ENCODE results near the gene INTS2.
"Not testable (repeated sequence)": the region's sequence is repeated elsewhere in the genome, so short reads cannot be mapped to it uniquely, and the experiment has no call there.

Gene INTS2

DNA sequence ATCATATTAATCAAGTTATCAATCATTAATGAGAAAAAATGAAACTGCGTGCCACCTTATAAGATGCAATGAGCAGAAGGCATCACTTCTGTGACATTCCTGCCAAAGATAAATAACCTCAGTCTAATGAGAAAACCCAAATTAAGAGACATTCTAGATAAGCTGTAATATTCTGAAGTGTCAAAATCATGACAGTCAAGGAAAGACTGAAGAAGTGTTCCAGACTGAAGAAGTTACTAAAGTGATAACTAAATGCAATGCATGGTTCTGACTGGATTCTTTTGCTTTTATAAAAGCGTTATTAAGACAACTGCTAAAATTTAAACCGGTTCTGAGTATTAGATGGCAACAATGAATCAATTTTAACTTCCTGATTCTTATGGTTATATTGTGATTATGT, 95.3 kb downstream of the INTS2 start (continued):
- TF ChIP-seq, protein P1, sequence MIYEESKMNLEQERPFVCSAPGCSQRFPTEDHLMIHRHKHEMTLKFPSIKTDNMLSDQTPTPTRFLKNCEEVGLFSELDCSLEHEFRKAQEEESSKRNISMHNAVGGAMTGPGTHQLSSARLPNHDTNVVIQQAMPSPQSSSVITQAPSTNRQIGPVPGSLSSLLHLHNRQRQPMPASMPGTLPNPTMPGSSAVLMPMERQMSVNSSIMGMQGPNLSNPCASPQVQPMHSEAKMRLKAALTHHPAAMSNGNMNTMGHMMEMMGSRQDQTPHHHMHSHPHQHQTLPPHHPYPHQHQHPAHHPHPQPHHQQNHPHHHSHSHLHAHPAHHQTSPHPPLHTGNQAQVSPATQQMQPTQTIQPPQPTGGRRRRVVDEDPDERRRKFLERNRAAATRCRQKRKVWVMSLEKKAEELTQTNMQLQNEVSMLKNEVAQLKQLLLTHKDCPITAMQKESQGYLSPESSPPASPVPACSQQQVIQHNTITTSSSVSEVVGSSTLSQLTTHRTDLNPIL (CRISPR knock-in tag; IDR thresholded peaks at IDR 0.05; ENCODE audit: low read depth): no peak
- no peak for TF ChIP-seq ZNF70 (CRISPR knock-in tag; IDR thresholded peaks at IDR 0.05)

DNA sequence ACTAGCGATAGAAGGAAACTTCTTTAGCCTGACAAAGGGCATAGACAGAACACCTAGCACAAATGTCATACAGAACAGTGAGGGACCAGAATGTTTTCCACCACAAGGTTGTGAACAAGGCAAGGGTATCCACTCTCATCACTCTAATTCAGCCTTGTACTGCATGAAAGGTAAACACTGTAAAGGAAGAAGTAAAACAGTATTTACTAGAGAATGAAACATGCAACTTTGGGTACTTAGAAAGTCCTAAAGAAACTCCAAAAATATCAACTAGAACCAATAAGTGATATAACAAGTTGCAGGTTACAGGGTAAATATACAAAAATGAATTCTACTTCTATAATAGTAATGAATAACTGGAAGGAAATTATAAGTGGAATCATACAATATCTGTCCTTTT, 96.7 kb downstream of the INTS2 start:
- ATAC-seq: no peak
- TF ChIP-seq ZFP30 (CRISPR knock-in tag; IDR thresholded peaks at IDR 0.05): no peak
- no peak for TF ChIP-seq ZNF8 (CRISPR knock-in tag; IDR thresholded peaks at IDR 0.05)
- TF ChIP-seq OSR1 (CRISPR knock-in tag; IDR thresholded peaks at IDR 0.05): no peak
- no peak for TF ChIP-seq ISL1 (CRISPR knock-in tag; IDR thresholded peaks at IDR 0.05)
- TF ChIP-seq, protein P2, sequence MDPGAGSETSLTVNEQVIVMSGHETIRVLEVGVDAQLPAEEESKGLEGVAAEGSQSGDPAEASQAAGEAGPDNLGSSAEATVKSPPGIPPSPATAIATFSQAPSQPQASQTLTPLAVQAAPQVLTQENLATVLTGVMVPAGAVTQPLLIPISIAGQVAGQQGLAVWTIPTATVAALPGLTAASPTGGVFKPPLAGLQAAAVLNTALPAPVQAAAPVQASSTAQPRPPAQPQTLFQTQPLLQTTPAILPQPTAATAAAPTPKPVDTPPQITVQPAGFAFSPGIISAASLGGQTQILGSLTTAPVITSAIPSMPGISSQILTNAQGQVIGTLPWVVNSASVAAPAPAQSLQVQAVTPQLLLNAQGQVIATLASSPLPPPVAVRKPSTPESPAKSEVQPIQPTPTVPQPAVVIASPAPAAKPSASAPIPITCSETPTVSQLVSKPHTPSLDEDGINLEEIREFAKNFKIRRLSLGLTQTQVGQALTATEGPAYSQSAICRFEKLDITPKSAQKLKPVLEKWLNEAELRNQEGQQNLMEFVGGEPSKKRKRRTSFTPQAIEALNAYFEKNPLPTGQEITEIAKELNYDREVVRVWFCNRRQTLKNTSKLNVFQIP (CRISPR knock-in tag; IDR thresholded peaks at IDR 0.05; ENCODE audit: borderline replicate concordance, low read depth): no peak
- TF ChIP-seq ARNTL (CRISPR knock-in tag; IDR thresholded peaks at IDR 0.05; ENCODE audit: borderline replicate concordance, low read depth): no peak
- TF ChIP-seq, protein P3, sequence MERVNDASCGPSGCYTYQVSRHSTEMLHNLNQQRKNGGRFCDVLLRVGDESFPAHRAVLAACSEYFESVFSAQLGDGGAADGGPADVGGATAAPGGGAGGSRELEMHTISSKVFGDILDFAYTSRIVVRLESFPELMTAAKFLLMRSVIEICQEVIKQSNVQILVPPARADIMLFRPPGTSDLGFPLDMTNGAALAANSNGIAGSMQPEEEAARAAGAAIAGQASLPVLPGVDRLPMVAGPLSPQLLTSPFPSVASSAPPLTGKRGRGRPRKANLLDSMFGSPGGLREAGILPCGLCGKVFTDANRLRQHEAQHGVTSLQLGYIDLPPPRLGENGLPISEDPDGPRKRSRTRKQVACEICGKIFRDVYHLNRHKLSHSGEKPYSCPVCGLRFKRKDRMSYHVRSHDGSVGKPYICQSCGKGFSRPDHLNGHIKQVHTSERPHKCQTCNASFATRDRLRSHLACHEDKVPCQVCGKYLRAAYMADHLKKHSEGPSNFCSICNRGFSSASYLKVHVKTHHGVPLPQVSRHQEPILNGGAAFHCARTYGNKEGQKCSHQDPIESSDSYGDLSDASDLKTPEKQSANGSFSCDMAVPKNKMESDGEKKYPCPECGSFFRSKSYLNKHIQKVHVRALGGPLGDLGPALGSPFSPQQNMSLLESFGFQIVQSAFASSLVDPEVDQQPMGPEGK (CRISPR knock-in tag; IDR thresholded peaks at IDR 0.05; ENCODE audit: borderline replicate concordance): no peak
- no peak for TF ChIP-seq RARB (CRISPR knock-in tag; IDR thresholded peaks at IDR 0.05)
- no peak for TF ChIP-seq ZFP3 (CRISPR knock-in tag; IDR thresholded peaks at IDR 0.05)
- no peak for TF ChIP-seq ZNF70 (CRISPR knock-in tag; IDR thresholded peaks at IDR 0.05)
- TF ChIP-seq ZNF565 (CRISPR knock-in tag; conservative IDR thresholded peaks at IDR 0.05; ENCODE audit: low read depth): no peak

DNA sequence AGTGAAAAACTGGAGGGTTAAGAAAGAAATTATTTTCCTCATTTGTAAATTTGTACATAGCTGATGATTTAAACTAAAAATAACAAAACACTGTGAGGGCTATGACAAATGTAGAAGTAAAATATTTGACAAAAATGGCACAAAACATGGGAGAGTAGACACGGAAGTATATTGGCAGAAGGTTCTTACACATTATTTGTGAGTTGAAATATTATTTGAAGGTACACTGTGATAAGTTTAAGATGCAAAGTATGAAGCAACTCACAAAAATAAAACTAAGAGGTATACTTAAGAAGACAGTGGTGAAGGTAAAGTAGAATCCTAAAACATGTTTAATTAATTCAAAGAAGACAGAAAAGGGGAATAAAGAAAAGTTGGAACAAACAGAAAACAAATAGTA, 99.1 kb downstream of the INTS2 start:
- TF ChIP-seq, protein P1 (CRISPR knock-in tag; IDR thresholded peaks at IDR 0.05; ENCODE audit: low read depth): no peak
- TF ChIP-seq TCF4 (CRISPR knock-in tag; IDR thresholded peaks at IDR 0.05; ENCODE audit: borderline replicate concordance) (no peak), PPARA (CRISPR knock-in tag; IDR thresholded peaks at IDR 0.05; ENCODE audit: borderline replicate concordance) (no peak), BACH2 (CRISPR knock-in tag; IDR thresholded peaks at IDR 0.05; ENCODE audit: borderline replicate concordance) (no peak), CSDC2 (CRISPR knock-in tag; IDR thresholded peaks at IDR 0.05) (no peak), RARB (CRISPR knock-in tag; IDR thresholded peaks at IDR 0.05) (no peak), GLIS3 (CRISPR knock-in tag; IDR thresholded peaks at IDR 0.05) (no peak), ZNF8 (CRISPR knock-in tag; IDR thresholded peaks at IDR 0.05) (no peak), ZFP30 (CRISPR knock-in tag; IDR thresholded peaks at IDR 0.05) (no peak)
- ATAC-seq: no peak

DNA sequence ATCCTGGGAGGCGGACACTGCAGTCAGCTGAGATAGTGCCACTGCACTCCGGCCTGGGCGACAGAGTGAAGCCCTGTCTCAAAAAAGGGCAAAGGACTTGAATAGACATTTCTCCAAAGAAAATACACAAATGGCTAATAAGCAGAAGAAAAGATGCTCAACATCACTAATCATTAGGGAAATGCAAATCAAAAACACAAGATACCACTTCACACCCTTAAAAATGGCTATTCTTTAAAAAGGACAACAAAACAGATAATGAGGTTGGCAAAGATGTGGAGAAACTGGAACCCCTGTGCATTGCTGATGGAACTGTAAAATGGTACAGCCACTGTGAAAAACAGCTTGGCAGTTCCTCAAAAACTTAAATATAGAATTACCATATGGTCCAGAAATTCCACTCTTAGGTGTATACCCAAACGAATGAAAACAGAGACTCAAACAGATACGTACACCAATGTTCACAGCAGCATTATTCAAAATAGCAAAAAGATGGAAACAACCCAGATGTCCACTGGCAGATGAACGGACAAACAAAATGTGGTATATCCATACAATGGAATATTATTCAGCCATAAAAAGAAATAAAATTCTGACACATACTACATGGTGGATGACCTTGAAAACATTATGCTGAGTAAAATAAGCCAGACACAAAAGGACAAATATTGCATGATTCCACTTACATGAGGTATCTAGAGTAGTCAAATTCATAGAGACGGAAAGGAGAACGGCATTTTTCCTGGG, 100.0 kb downstream of the INTS2 start:
- no peak for ATAC-seq
- TF ChIP-seq, protein P2 (CRISPR knock-in tag; IDR thresholded peaks at IDR 0.05; ENCODE audit: borderline replicate concordance, low read depth): no peak
- no peak for TF ChIP-seq ZNF565 (CRISPR knock-in tag; conservative IDR thresholded peaks at IDR 0.05; ENCODE audit: low read depth)
- no peak for TF ChIP-seq ZC3H10 (CRISPR knock-in tag; IDR thresholded peaks at IDR 0.05)
- no peak for TF ChIP-seq ZFP3 (CRISPR knock-in tag; IDR thresholded peaks at IDR 0.05)
- no peak for TF ChIP-seq ARNTL (CRISPR knock-in tag; IDR thresholded peaks at IDR 0.05; ENCODE audit: borderline replicate concordance, low read depth)
- TF ChIP-seq, protein P4, sequence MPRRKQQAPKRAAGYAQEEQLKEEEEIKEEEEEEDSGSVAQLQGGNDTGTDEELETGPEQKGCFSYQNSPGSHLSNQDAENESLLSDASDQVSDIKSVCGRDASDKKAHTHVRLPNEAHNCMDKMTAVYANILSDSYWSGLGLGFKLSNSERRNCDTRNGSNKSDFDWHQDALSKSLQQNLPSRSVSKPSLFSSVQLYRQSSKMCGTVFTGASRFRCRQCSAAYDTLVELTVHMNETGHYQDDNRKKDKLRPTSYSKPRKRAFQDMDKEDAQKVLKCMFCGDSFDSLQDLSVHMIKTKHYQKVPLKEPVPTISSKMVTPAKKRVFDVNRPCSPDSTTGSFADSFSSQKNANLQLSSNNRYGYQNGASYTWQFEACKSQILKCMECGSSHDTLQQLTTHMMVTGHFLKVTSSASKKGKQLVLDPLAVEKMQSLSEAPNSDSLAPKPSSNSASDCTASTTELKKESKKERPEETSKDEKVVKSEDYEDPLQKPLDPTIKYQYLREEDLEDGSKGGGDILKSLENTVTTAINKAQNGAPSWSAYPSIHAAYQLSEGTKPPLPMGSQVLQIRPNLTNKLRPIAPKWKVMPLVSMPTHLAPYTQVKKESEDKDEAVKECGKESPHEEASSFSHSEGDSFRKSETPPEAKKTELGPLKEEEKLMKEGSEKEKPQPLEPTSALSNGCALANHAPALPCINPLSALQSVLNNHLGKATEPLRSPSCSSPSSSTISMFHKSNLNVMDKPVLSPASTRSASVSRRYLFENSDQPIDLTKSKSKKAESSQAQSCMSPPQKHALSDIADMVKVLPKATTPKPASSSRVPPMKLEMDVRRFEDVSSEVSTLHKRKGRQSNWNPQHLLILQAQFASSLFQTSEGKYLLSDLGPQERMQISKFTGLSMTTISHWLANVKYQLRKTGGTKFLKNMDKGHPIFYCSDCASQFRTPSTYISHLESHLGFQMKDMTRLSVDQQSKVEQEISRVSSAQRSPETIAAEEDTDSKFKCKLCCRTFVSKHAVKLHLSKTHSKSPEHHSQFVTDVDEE (CRISPR knock-in tag; IDR thresholded peaks at IDR 0.05): no peak
- TF ChIP-seq ZNF8 (CRISPR knock-in tag; IDR thresholded peaks at IDR 0.05): peak; percentile 99
- no peak for TF ChIP-seq TCF4 (CRISPR knock-in tag; IDR thresholded peaks at IDR 0.05; ENCODE audit: borderline replicate concordance)

DNA sequence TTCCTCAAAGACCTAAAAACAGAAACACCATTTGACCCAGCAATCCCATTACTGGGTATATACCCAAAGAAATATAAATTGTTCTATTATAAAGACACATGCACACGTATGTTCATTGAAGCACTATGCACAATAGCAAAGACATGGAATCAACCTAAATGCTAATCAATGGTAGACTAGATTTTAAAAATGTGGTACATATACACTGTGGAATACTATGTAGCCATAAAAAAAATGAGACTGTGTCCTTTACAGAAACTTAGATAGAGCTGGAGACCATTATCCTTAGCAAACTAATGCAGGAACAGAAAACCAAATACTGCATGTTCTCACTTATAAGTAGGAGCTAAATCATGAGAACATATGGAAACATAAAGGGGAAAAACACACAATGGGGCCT, 100.9 kb downstream of the INTS2 start:
- not testable (repeated sequence) for ATAC-seq

DNA sequence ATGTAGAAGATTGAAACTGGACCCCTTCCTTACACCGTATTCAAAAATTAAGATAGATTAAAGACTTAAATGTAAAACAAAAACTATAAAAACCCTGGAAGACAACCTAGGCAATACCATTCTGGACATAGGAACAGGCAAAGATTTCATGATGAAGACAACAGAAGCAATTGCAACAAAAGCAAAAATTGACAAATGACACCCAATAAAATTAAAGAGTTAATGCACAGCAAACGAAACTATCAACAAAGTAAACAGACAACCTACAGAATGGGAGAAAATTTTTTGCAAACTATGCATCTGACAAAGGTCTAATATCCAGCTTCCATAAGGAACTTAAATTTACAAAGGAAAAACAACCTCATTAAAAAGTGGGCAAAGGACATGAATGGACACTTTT, 101.6 kb downstream of the INTS2 start:
- ATAC-seq: not testable (repeated sequence)
